ENCODE data around the gene CERS6.

The CERS6 gene

GRCh38 chr2:168565112-168565511 lies 109.0 kb downstream of the CERS6 start:
- in situ Hi-C loops (cut with MboI; ENCODE audit: low sequenced_read_pairs), result no loop called here

- in situ Hi-C loops (cut with MboI; ENCODE audit: low sequenced_read_pairs), result no loop called here
Measured at GRCh38 chr2:168565512-168565911, 109.4 kb downstream of the CERS6 start.

- in situ Hi-C loops (cut with MboI; ENCODE audit: low sequenced_read_pairs), result no loop called here
Measured at GRCh38 chr2:168566974-168567665, 111.0 kb downstream of the CERS6 start.

- in situ Hi-C loops (cut with MboI; ENCODE audit: low sequenced_read_pairs), result no loop called here
Measured at GRCh38 chr2:168567836-168568235, 111.8 kb downstream of the CERS6 start.

GRCh38 chr2:168568476-168569267 lies 112.6 kb downstream of the CERS6 start:
- in situ Hi-C loops (cut with MboI; ENCODE audit: low sequenced_read_pairs), result no loop called here

- in situ Hi-C loops (cut with MboI; ENCODE audit: low sequenced_read_pairs), result no loop called here
Measured at GRCh38 chr2:168571061-168571460, 115.0 kb downstream of the CERS6 start.

- in situ Hi-C loops (cut with MboI; ENCODE audit: low sequenced_read_pairs), result no loop called here
Measured at GRCh38 chr2:168573128-168573903, 117.2 kb downstream of the CERS6 start.

- in situ Hi-C loops (cut with MboI; ENCODE audit: low sequenced_read_pairs), result no loop called here
Measured at GRCh38 chr2:168574856-168575630, 119.0 kb downstream of the CERS6 start.

GRCh38 chr2:168577885-168578284 lies 121.8 kb downstream of the CERS6 start:
- in situ Hi-C loops (cut with MboI; ENCODE audit: low sequenced_read_pairs), result no loop called here

- in situ Hi-C loops (cut with MboI; ENCODE audit: low sequenced_read_pairs), result no loop called here
Measured at GRCh38 chr2:168583064-168583709, 127.1 kb downstream of the CERS6 start.

GRCh38 chr2:168583710-168584521 lies 127.8 kb downstream of the CERS6 start:
- in situ Hi-C loops (cut with MboI; ENCODE audit: low sequenced_read_pairs), result no loop called here

- in situ Hi-C loops (cut with MboI; ENCODE audit: low sequenced_read_pairs), result no loop called here
Measured at GRCh38 chr2:168584911-168585310, 128.8 kb downstream of the CERS6 start.

- in situ Hi-C loops (cut with MboI; ENCODE audit: low sequenced_read_pairs), result no loop called here
Measured at GRCh38 chr2:168585700-168586099, 129.6 kb downstream of the CERS6 start.

- in situ Hi-C loops (cut with MboI; ENCODE audit: low sequenced_read_pairs), result no loop called here
Measured at GRCh38 chr2:168587307-168587706, 131.2 kb downstream of the CERS6 start.

GRCh38 chr2:168589236-168590211 lies 133.5 kb downstream of the CERS6 start:
- in situ Hi-C loops (cut with MboI; ENCODE audit: low sequenced_read_pairs), result no loop called here

GRCh38 chr2:168592181-168592831 lies 136.2 kb downstream of the CERS6 start:
- in situ Hi-C loops (cut with MboI; ENCODE audit: low sequenced_read_pairs), result no loop called here

GRCh38 chr2:168593713-168594112 lies 137.6 kb downstream of the CERS6 start:
- in situ Hi-C loops (cut with MboI; ENCODE audit: low sequenced_read_pairs), result no loop called here

GRCh38 chr2:168594778-168595177 lies 138.7 kb downstream of the CERS6 start:
- in situ Hi-C loops (cut with MboI; ENCODE audit: low sequenced_read_pairs), result no loop called here
